Measurements from ENCODE around the gene FERMT2.
A peak's percentile ranks its signal among the peaks of the same experiment; 100 is the strongest.

The FERMT2 gene

GRCh38 chr14:52950898-52951680, at the start of gene FERMT2:
Gene FERMT2, minus strand, starts transcription at chr14:52951050. Its CDS starts 482 bp downstream, at chr14:52950568.
- no peak for DNase-seq (ENCODE audit: low read depth in 2 of 2)

DNA sequence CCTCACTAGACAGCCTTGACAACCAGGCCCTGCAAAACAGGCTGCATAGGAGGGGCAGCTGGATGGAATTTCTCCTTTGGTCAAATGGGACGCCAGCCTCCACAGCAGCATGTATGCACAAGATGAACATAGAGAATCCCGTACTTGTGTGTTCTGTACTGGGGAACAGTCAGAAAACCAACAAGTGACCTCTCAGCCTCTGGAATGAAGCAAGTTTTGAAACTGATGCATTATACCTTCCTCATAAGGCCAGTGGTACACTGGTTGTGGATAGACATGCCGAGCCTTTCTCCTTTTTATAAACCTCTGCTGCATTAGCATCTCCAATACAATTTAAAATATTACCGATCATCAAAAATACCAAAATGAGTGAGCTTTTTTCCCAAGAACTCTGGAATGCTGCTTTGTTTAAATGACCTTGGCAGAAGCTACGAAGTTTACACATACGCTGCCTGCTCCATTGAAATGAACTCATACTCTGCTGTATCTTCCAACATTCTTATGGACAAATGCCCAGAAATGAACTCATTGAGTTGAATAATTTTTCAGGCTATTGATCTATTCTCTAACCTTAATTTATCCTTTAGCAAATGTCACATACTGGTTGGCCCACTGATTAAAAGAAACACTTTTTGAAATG, 47.6 kb upstream of the FERMT2 start:
- DNase-seq (ENCODE audit: low read depth in 2 of 2) = no peak

GRCh38 chr14:52996493-52996892, 45.6 kb upstream of the FERMT2 start:
- no peak for DNase-seq (ENCODE audit: low read depth in 2 of 2)

DNA sequence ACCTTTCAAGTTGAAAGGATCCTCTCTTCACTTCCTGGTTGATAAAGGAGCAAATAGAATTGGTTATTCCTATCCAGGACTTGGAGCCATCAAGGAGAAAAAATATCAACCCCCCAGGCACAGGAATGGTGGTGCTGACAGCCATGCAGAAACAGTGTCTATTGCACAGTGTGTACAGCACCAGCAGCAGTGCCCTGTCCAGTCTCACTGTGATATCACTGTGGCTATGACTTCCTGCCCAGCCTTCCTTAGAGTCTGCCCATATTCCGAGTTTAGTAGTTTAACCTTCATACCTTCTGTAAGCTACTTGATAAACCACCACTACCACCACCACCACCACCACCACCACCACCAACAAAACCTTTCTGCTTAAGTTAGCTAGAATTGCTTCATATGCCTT, 45.1 kb upstream of the FERMT2 start:
- no peak for DNase-seq (ENCODE audit: low read depth in 2 of 2)

- no peak for DNase-seq (ENCODE audit: low read depth in 2 of 2)
These were observed 41.5 kb upstream of the FERMT2 start for GRCh38 chr14:52992236-52992870.

GRCh38 chr14:52988139-52988538, 37.3 kb upstream of the FERMT2 start:
- no peak for DNase-seq (ENCODE audit: low read depth in 2 of 2)

DNA sequence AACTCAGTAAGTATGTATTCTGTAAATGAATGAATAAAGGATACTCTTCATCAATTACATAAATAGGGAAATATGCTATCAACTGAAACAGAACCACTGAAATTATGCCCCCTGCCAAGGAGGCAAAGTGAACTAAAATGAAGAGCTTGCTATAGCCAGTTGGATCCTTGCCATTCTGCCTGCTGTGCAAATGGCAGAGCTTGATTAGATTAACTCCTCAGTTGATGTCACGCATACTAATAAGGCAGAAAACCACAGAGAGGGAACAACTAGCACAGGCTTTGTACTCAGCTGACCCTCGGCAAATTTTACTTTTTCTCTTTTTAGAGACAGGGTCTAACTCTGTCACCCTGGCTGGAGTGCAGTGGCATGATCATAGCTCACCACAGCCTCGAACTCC, 36.7 kb upstream of the FERMT2 start:
- no peak for DNase-seq (ENCODE audit: low read depth in 2 of 2)

DNA sequence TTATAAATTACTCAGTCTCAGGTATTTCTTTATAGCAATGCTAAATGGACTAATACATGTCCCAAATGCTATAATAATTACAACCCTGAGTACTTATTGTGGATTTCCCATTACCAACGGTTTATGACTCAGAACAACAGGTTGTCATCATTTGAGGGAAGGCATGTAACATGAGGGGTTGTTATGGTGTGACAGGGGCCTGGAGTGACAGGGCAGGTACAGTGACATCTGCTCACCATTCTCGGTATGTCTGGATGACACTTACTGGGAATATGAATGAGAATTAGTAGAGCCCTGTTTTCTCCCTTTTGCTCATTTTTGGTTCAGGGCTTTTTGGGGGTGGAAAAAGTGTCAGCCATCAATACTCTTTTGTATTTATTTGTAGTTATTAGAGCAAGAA, 36.2 kb upstream of the FERMT2 start:
- no peak for DNase-seq (ENCODE audit: low read depth in 2 of 2)

GRCh38 chr14:52977798-52978197, 26.9 kb upstream of the FERMT2 start:
- DNase-seq (ENCODE audit: low read depth in 2 of 2) = no peak

- no peak for DNase-seq (ENCODE audit: low read depth in 2 of 2)
These were observed 23.6 kb upstream of the FERMT2 start for GRCh38 chr14:52974406-52974805.

- DNase-seq (ENCODE audit: low read depth in 2 of 2) = peak in 1 of 2 donors; percentile 14
These were observed 10.3 kb upstream of the FERMT2 start for GRCh38 chr14:52961060-52961639.

GRCh38 chr14:52960627-52961026, 9.8 kb upstream of the FERMT2 start:
- no peak for DNase-seq (ENCODE audit: low read depth in 2 of 2)

DNA sequence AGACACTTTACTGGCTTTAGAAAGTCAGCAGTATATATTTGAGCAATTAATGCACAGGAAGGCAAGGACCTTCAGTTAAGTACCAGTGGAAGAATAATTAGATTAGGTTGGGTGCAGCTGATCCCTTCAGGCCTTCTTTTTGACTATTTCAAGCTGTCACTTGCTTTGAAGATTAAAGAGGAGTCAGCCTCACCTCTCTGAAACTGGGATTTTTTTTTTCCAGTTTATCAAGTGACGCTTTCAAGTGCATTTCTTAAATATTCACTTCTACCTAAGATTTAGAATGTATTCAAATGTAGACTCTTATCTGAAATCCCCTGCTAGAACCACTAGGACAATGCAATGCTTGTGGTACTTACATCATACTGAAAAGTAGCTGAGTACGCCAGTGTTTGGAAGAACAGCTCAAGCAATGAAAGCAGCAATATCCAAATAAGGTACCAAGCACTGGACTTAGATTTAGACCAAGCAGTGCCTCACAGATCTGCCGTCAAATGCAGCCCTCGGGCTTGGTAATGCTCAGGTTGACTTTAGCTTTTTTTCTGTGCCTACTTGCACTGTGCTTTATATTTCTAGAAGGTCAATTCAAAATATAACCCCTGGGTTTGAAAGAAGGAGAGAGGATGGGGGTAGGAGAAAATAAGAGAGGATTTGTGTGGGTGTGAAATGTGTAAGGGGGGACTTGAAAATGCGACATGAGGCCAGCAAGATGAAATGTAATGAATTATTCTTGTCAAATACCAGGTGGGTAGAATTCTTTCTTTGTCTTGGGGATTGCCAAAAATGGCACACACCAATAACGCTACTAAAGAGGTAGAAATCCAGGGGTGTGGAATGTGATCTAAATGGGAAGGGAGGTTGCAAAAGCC, 3.7 kb upstream of the FERMT2 start:
- no peak for DNase-seq (ENCODE audit: low read depth in 2 of 2)

DNA sequence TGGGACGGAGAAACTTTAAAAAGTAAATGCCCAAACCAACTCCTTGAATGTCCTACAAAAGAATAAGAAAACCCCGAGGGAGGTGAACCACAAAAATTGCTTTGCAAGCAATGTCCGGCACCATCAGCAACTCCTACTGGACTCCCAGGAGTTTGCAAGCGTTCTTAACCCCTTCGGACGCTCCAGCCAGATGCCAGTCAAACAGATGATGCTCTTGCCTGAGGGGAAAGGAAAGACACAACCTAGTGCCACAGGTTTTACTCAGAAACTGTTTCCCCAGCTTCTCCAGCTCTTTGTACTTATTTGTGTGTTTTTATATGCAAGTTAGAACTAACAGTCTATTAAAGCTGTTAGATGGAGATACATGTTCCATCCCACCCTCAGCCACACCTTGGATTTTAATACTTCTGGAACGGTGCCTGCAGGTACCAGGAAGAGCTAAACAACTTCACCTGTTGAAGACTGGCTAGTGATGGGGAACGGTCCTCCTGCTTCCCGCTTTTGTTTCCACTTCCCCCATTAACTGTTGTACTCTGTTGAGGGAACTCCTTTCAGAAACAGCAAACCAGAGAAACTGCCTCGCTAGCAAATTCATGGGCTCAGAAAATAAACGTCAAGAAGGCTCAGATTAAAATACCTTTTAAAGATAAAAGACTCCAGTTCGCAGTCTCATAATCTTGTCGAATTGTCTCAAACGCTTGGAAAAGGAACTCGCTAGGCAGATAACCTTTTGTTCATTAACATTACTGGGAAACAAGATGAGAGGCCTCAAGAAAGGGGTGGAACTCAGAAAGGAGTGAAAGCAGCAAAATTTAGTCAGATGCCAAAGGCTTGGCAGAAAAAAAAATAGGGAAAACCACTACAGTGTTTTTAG, 1.1 kb upstream of the FERMT2 start:
- DNase-seq (ENCODE audit: low read depth in 2 of 2) = no peak

- no peak for DNase-seq (ENCODE audit: low read depth in 2 of 2)
These were observed 396 bp downstream of the FERMT2 start for GRCh38 chr14:52950410-52950897.

DNA sequence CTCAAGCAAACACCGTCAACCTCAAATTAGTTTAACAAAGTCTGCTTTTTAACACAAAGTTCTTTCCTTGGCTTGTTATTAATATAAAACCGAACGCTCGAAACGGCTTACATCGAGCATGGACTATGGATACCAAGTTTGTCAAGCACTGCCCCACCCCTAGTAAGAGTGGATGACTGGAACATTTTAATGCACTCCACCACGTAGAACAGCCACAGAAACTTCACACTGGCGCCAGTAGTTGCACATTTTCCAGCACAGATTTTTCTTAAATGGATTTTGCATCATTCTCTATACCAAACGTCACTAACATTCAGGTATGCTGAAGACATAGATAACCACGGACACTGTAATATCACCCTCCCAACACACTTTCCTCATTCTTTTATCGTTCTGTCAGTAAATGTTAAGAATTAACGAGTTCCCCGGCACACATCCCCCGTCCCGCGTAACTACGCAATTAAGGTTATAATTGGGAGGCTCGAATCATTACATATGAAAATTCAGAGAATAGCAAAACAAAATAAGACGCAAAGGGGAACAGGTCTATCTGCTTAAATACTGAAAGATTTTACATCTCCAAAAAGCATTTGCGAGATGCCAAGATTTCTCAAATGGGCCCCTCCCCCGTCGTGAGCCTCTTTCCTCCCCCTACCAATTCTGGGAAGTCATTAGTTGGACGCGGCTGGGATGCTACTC, 990 bp downstream of the FERMT2 start:
- DNase-seq (ENCODE audit: low read depth in 2 of 2) = no peak

DNA sequence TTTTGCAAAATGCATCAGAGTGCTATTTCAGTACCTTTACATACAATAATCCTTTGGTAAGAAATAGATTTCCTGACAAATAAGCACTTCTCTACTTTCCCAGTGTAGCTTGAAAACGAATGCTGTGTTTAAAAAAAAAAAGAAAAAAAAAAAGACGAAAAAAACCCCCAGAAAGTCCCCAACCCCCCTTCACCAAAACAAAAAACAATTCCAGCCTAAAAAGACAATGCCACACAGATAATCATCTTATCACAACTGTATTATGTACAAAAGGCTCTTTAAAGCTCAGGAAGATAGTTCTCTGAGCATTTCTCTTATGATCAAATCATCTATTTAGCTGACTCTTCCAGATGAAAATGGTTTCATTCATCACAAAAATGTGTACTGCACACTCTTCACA, 1.6 kb downstream of the FERMT2 start:
- DNase-seq (ENCODE audit: low read depth in 2 of 2) = no peak

- DNase-seq (ENCODE audit: low read depth in 2 of 2) = no peak
These were observed 2.0 kb downstream of the FERMT2 start for GRCh38 chr14:52948836-52949235.

GRCh38 chr14:52948039-52948438, 2.8 kb downstream of the FERMT2 start:
- DNase-seq (ENCODE audit: low read depth in 2 of 2) = no peak

- DNase-seq (ENCODE audit: low read depth in 2 of 2) = no peak
These were observed 6.6 kb downstream of the FERMT2 start for GRCh38 chr14:52944254-52944653.
